Measurements from ENCODE around the gene C1QBP.

DNA sequence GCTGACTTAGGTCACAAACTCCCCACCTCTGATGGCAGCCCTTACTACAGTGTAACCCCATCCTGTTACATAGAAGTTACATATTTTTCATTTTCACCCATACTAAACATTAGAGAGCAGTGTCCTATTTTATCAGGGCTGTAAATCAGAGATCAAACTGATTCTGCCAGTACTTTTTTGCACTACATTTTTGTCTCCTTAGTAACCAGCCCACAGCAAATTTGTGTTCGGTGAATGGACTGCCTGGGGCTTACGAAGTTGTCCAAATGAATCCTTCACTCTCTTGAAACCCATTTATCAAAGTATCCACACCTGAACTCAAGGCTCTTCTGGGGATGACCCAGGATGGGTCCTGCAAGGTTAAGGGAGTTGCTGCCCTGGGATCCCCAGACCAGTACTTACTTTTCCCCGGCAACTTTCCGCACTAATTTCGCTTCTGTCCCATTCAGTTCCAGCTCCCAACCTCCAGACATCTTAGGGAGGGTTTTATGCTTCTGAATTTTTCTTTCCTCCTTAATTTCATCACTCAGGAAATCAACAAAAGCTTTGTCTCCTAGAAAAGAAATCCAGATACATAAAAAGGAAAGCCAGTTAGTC lies 1.1 kb downstream of the C1QBP start:
- TF ChIP-seq POLR2A (IDR thresholded peaks at IDR 0.05), result no peak
- TF ChIP-seq, protein P1, sequence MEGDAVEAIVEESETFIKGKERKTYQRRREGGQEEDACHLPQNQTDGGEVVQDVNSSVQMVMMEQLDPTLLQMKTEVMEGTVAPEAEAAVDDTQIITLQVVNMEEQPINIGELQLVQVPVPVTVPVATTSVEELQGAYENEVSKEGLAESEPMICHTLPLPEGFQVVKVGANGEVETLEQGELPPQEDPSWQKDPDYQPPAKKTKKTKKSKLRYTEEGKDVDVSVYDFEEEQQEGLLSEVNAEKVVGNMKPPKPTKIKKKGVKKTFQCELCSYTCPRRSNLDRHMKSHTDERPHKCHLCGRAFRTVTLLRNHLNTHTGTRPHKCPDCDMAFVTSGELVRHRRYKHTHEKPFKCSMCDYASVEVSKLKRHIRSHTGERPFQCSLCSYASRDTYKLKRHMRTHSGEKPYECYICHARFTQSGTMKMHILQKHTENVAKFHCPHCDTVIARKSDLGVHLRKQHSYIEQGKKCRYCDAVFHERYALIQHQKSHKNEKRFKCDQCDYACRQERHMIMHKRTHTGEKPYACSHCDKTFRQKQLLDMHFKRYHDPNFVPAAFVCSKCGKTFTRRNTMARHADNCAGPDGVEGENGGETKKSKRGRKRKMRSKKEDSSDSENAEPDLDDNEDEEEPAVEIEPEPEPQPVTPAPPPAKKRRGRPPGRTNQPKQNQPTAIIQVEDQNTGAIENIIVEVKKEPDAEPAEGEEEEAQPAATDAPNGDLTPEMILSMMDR (IDR thresholded peaks at IDR 0.05), result no peak
